ENCODE measurements around the gene ARL11.

DNA sequence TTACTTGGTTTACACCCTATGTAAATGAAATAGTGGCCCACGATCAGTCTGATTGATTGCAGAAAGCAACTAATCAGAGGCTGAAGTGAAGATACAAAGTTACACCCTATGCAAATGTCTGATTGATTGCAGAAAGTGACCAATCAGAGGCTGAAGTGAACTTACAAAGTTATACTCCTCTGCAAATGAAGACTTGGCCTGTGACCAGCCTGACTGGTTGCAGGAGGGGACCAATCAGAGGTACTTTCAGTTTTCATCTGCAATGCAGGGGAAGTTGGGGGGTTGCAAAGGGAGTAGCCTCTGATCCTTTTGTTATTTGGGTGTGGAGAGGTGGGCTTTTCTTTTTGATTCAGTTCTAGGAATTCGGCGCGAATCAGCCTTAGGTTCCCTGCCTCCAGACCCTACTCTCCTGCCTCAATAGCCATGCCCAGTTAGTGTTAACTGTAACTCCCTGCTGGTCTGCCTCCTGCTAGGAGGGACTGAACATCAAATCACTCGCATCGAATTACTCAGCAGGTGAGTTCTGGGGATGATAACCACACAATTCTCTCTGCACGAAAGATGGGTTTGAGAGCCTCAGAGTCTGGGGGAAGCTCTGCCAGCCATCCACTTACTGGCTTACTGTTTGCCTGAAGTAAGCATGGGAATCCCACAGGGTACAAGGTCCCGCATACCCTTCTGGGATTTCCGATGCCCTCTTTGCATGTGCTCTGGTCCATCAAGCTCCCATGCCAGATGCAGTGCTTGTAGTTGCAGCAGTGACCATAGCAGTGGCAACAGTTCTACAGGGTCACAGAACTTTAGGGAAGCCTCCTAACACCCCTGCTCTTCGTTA is 7.5 kb downstream of the ARL11 start:
- TF ChIP-seq, protein P1, sequence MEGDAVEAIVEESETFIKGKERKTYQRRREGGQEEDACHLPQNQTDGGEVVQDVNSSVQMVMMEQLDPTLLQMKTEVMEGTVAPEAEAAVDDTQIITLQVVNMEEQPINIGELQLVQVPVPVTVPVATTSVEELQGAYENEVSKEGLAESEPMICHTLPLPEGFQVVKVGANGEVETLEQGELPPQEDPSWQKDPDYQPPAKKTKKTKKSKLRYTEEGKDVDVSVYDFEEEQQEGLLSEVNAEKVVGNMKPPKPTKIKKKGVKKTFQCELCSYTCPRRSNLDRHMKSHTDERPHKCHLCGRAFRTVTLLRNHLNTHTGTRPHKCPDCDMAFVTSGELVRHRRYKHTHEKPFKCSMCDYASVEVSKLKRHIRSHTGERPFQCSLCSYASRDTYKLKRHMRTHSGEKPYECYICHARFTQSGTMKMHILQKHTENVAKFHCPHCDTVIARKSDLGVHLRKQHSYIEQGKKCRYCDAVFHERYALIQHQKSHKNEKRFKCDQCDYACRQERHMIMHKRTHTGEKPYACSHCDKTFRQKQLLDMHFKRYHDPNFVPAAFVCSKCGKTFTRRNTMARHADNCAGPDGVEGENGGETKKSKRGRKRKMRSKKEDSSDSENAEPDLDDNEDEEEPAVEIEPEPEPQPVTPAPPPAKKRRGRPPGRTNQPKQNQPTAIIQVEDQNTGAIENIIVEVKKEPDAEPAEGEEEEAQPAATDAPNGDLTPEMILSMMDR (IDR thresholded peaks at IDR 0.05): no peak
- TF ChIP-seq POLR2A (IDR thresholded peaks at IDR 0.05): no peak
